Neural cell (in vitro differentiated cells): ENCODE measurements around the gene HES4. TPM values are rescaled to one million over a fixed set of nuclear protein-coding genes. Genes with fewer than 3 reads are reported as not detected.

Experiments
- H2AFZ ChIP-seq: fragments of 200-600, 300-800 bp; sonication (generic), shearing (Covaris generic); 2 replicates; pipeline ENCODE4 v1.6.0; 2014; ENCODE audit warnings: low read depth, mild to moderate bottlenecking, antibody characterized with exemption, low read length, moderate library complexity
- H3F3A ChIP-seq: fragments of 200-600 bp; shearing (Covaris generic); 2 replicates; pipeline ENCODE4 v1.6.1; 2016; ENCODE audit warnings: mild to moderate bottlenecking, moderate library complexity, mixed read lengths, antibody characterized with exemption, low read length; ENCODE audit not compliant: insufficient read depth, poor library complexity, severe bottlenecking
- H3K27ac ChIP-seq: fragments of 200-600, 300-800 bp; sonication (generic), shearing (Covaris generic); 2 replicates; pipeline ENCODE4 v1.5.1; 2014; ENCODE audit warnings: mild to moderate bottlenecking, low read length, moderate library complexity
- H3K27me3 ChIP-seq: fragments of 300-800, 200-600 bp; sonication (generic), shearing (Covaris generic); 2 replicates; pipeline ENCODE4 v1.6.0; 2014; ENCODE audit warnings: mild to moderate bottlenecking, low read depth, low read length, moderate library complexity; ENCODE audit not compliant: insufficient read depth
- H3K36me3 ChIP-seq: fragments of 300-800, 200-600 bp; sonication (generic), shearing (Covaris generic); 2 replicates; pipeline ENCODE4 v1.5.1; 2014; ENCODE audit warnings: mild to moderate bottlenecking, antibody characterized with exemption, low read length, moderate library complexity; ENCODE audit not compliant: insufficient read depth
- H3K4me2 ChIP-seq: fragments of 300-800, 200-600 bp; sonication (generic), shearing (Covaris generic); 2 replicates; pipeline ENCODE4 v1.6.0; 2014; ENCODE audit warnings: mild to moderate bottlenecking, low read length
- H3K4me3 ChIP-seq: fragments of 300-800, 200-600 bp; sonication (generic), shearing (Covaris generic); 2 replicates; pipeline ENCODE4 v1.5.1; 2014; ENCODE audit warnings: mild to moderate bottlenecking, low read length, moderate library complexity
- H3K79me2 ChIP-seq: fragments of 200-600 bp; shearing (Covaris generic); replicated peaks from 2 replicates; pipeline ENCODE4 v1.6.0; 2014; ENCODE audit warnings: mild to moderate bottlenecking, low read length, moderate library complexity; ENCODE audit not compliant: insufficient read depth
- H3K9ac ChIP-seq: fragments of 300-800, 200-600 bp; sonication (generic), shearing (Covaris generic); 2 replicates; pipeline ENCODE4 v1.6.1; 2016; ENCODE audit warnings: mild to moderate bottlenecking, low read length, mixed read lengths
- H3K9me2 ChIP-seq: fragments of 200-600 bp; shearing (Covaris generic); 2 replicates; pipeline ENCODE4 v1.6.1; 2016; ENCODE audit warnings: mild to moderate bottlenecking, low read length, mixed read lengths; ENCODE audit not compliant: insufficient read depth
- H3K9me3 ChIP-seq: fragments of 200-600, 300-800 bp; sonication (generic), shearing (Covaris generic); 2 replicates; pipeline ENCODE4 v1.6.1; 2016; ENCODE audit warnings: mild to moderate bottlenecking, mixed run types, low read length, moderate library complexity, mixed read lengths
- H4K20me1 ChIP-seq: fragments of 200-600 bp; shearing (Covaris generic); 2 replicates; pipeline ENCODE4 v1.6.1; 2016; ENCODE audit warnings: mild to moderate bottlenecking, mixed run types; ENCODE audit not compliant: insufficient read depth
- EP300 ChIP-seq: fragments of 450-650 bp; conservative IDR thresholded peaks from 2 replicates; pipeline ENCODE4 v1.6.1; 2014; ENCODE audit warnings: antibody characterized with exemption, mild to moderate bottlenecking, moderate library complexity; ENCODE audit not compliant: poor library complexity, severe bottlenecking
- EZH2 ChIP-seq: fragments of 200-600, 300-800 bp; shearing (Covaris generic), sonication (generic); IDR thresholded peaks from 2 replicates; pipeline ENCODE4 v1.6.1; 2014; ENCODE audit warnings: antibody characterized with exemption, low read length, borderline replicate concordance, mild to moderate bottlenecking; ENCODE audit not compliant: insufficient read depth, poor library complexity, severe bottlenecking
- MXI1 ChIP-seq: fragments of 450-650 bp; conservative IDR thresholded peaks from 2 replicates; pipeline ENCODE4 v1.6.1; 2014; ENCODE audit warnings: antibody characterized with exemption, mild to moderate bottlenecking; ENCODE audit not compliant: poor library complexity, severe bottlenecking
- POLR2AphosphoS5 ChIP-seq: IDR thresholded peaks from 2 replicates; pipeline ENCODE4 v1.6.1; 2012
- RAD21 ChIP-seq: fragments of 450-650 bp; conservative IDR thresholded peaks from 2 replicates; pipeline ENCODE4 v1.6.1; 2014; ENCODE audit warnings: antibody characterized with exemption, mild to moderate bottlenecking, moderate library complexity
- SMC3 ChIP-seq: fragments of 450-650 bp; conservative IDR thresholded peaks from 2 replicates; pipeline ENCODE4 v1.6.1; 2014; ENCODE audit warnings: antibody characterized with exemption, mild to moderate bottlenecking, moderate library complexity; ENCODE audit not compliant: poor library complexity
- TAF1 ChIP-seq: IDR thresholded peaks from 2 replicates; pipeline ENCODE4 v1.6.1; 2012; ENCODE audit warnings: low read depth
- polyA plus RNA-seq: library from polyadenylated mRNA; depleted of rRNA; stranded (reverse); fragments of >200 nt; gene quantifications from 2 replicates; pipeline ENCODE4 v1.2.3, GENCODE V29; 2014
- TF ChIP-seq, protein P1 (sequence below): fragments of 450-650 bp; IDR thresholded peaks from 2 replicates; pipeline ENCODE4 v1.5.1; 2014; ENCODE audit warnings: antibody characterized with exemption, mild to moderate bottlenecking, moderate library complexity; ENCODE audit not compliant: poor library complexity, severe bottlenecking
- TF ChIP-seq, protein P2 (sequence below): IDR thresholded peaks from 2 replicates; pipeline ENCODE4 v1.6.1; 2012; ENCODE audit warnings: borderline replicate concordance

HES4 gene
- polyA plus RNA-seq, 1 donor from 2014 or later = 196 TPM

DNA sequence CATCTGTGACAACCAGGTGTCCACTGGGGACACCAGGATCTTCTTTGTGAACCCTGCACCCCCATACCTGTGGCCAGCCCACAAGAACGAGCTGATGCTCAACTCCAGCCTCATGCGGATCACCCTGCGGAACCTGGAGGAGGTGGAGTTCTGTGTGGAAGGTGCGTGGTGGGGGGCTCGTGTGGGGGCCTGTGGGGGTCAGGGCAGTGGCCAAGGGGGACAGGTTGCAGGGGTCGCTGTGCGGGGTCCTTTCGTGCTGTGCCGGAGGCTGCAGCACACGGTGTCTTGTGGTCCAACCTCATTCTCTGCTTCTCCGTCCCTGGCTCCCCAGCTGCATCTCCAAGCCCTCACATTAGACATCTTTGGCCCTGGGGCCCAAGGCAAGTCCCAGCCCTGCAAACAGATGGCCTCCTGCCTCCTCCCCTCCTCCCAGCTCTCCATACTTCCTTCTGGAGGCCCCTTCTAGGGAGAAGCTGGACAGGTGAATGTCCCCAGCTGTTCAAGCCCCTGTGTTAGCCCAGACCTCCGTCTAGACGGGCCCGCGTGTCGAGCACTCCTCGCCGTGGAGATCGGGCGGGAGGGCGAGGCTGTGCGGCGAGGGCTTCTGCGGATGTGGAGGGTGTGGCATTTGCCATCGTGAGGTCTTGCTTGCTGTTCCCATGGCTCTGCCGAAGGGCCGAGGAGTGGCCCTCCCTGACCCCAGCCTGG is 22.6 kb upstream of the HES4 start:
- H3K27me3 ChIP-seq = no peaks in the 10 kb centered on the region
- H3K4me2 ChIP-seq = no peak overlapping the region
- H3K79me2 ChIP-seq = peaks cover 4% of the 10 kb centered on the region
- no peaks in the 10 kb centered on the region for H3K36me3 ChIP-seq
- no peak overlapping the region for H3K4me3 ChIP-seq
- H3K9me3 ChIP-seq = no peaks in the 10 kb centered on the region
- H2AFZ ChIP-seq = no peak overlapping the region
- TF ChIP-seq MXI1 = no peak
- no peak for TF ChIP-seq RAD21
- TF ChIP-seq, protein P1, sequence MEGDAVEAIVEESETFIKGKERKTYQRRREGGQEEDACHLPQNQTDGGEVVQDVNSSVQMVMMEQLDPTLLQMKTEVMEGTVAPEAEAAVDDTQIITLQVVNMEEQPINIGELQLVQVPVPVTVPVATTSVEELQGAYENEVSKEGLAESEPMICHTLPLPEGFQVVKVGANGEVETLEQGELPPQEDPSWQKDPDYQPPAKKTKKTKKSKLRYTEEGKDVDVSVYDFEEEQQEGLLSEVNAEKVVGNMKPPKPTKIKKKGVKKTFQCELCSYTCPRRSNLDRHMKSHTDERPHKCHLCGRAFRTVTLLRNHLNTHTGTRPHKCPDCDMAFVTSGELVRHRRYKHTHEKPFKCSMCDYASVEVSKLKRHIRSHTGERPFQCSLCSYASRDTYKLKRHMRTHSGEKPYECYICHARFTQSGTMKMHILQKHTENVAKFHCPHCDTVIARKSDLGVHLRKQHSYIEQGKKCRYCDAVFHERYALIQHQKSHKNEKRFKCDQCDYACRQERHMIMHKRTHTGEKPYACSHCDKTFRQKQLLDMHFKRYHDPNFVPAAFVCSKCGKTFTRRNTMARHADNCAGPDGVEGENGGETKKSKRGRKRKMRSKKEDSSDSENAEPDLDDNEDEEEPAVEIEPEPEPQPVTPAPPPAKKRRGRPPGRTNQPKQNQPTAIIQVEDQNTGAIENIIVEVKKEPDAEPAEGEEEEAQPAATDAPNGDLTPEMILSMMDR = no peak
- TF ChIP-seq EP300 = no peak
- TF ChIP-seq SMC3 = no peak
- no peak for TF ChIP-seq EZH2
- TF ChIP-seq, protein P2, sequence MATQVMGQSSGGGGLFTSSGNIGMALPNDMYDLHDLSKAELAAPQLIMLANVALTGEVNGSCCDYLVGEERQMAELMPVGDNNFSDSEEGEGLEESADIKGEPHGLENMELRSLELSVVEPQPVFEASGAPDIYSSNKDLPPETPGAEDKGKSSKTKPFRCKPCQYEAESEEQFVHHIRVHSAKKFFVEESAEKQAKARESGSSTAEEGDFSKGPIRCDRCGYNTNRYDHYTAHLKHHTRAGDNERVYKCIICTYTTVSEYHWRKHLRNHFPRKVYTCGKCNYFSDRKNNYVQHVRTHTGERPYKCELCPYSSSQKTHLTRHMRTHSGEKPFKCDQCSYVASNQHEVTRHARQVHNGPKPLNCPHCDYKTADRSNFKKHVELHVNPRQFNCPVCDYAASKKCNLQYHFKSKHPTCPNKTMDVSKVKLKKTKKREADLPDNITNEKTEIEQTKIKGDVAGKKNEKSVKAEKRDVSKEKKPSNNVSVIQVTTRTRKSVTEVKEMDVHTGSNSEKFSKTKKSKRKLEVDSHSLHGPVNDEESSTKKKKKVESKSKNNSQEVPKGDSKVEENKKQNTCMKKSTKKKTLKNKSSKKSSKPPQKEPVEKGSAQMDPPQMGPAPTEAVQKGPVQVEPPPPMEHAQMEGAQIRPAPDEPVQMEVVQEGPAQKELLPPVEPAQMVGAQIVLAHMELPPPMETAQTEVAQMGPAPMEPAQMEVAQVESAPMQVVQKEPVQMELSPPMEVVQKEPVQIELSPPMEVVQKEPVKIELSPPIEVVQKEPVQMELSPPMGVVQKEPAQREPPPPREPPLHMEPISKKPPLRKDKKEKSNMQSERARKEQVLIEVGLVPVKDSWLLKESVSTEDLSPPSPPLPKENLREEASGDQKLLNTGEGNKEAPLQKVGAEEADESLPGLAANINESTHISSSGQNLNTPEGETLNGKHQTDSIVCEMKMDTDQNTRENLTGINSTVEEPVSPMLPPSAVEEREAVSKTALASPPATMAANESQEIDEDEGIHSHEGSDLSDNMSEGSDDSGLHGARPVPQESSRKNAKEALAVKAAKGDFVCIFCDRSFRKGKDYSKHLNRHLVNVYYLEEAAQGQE = no peak
- no peak for TF ChIP-seq POLR2AphosphoS5
- TF ChIP-seq TAF1 = no peak
- no peaks in the 10 kb centered on the region for H3F3A ChIP-seq
- H3K27ac ChIP-seq = no peak overlapping the region
- no peaks in the 10 kb centered on the region for H4K20me1 ChIP-seq
- no peaks in the 10 kb centered on the region for H3K9me2 ChIP-seq
- no peak overlapping the region for H3K9ac ChIP-seq

GRCh38 chr1:1021920-1022259 is 22.0 kb upstream of the HES4 start:
- no peaks in the 10 kb centered on the region for H3F3A ChIP-seq
- H3K36me3 ChIP-seq = no peaks in the 10 kb centered on the region
- no peak overlapping the region for H3K4me3 ChIP-seq
- H3K4me2 ChIP-seq = no peak overlapping the region
- no peaks in the 10 kb centered on the region for H3K27me3 ChIP-seq
- H3K9me2 ChIP-seq = no peaks in the 10 kb centered on the region
- no peaks in the 10 kb centered on the region for H4K20me1 ChIP-seq
- H2AFZ ChIP-seq = no peak overlapping the region
- H3K9ac ChIP-seq = no peak overlapping the region
- no peaks in the 10 kb centered on the region for H3K9me3 ChIP-seq
- no peak overlapping the region for H3K27ac ChIP-seq
- TF ChIP-seq RAD21 = no peak
- no peak for TF ChIP-seq EZH2
- TF ChIP-seq EP300 = no peak
- TF ChIP-seq TAF1 = no peak
- TF ChIP-seq SMC3 = no peak
- TF ChIP-seq, protein P2 = no peak
- TF ChIP-seq, protein P1 = no peak
- TF ChIP-seq MXI1 = no peak
- no peak for TF ChIP-seq POLR2AphosphoS5
- H3K79me2 ChIP-seq = peaks cover 4% of the 10 kb centered on the region
